Islet of Langerhans (tissue), 1 donor: Measurements from ENCODE around the gene ARRB1.
"Not testable (repeated sequence)": the region's sequence is repeated elsewhere in the genome, so short reads cannot be mapped to it uniquely, and the experiment has no call there.

ENCODE experiments used
- FAIRE-seq: peaks from one replicate; lab custom pipeline; 2011; peaks lifted over from hg19 to GRCh38; lab: Jason Lieb, UNC

Gene ARRB1

GRCh38 chr11:75351541-75351790, at the start of gene ARRB1:
Gene ARRB1, minus strand, starts transcription at chr11:75351661. Its CDS starts 54 bp downstream, at chr11:75351607.
- no peak for FAIRE-seq

DNA sequence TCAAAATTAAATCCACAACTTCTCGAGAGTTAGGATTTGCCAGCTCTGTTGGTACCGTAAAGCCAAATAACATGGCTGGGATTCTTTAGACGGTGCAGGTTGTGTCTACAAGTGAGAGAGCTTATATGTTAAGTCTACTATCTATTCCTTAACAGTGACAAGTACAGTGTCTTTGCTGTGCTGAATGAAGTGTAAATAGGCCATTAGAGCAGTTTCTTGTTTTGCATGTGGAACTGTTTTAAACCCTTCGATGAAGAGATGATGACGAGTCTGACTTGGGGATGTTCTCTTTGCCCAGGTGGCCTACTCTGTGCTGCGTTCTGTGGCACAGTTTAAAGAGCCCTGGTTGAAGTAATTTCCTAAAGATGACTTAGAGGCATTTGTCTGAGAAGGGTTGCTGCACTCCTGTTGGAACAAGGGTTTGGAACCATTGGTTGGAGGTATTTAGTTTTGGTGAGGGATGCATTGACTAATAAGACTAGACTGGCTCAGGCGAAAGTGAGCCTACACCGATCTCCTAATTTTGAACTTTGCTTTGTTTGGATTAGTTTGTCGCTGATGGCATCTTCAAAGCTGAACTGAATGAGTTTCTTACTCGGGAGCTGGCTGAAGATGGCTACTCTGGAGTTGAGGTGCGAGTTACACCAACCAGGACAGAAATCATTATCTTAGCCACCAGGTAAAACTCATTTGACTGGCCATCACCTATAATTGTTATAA, 48.8 kb upstream of the ARRB1 start:
- FAIRE-seq = no peak

DNA sequence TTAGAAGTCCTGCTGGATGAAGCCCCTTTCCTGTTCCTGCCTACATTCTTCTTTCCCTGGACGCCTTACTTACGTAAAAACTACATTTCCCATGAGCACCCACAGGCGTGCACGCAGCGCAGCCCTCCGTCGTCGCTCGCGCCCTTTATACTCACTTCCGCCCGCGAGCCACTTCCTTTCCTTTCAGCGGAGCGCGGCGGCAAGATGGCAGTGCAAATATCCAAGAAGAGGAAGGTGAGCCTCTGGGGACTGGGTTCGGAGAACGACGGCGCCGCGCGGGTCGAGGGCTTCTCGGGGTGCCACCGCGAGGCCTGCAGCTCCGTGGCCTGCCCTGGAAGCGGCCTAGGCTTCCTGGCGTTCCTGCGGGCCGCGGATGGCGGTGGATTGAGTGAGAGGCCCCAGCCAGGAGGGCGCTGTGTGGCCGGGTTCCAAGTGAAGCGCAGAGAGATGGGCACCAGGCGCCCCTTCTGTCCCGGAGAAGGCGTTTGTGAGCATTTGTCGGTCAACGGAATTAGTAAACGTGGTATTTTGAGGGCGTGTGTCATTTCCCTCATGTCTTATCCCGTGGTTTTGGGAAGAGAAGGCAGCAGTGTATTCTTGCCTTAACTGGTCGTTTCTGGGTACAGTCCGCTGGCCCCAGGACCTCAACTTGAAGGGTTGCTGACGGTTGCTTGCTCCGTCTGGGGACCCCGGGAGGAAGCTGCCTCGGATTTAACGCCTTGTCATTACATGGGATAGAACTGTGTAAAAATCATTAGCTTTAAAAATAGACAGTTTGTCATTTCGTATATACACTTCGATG, 48.1 kb upstream of the ARRB1 start, which contains the start of gene RPS3:
Gene RPS3, plus strand, starts transcription at position 175 of the 802 bp plus-strand sequence. Its CDS starts 30 bp downstream, at position 205.
- FAIRE-seq = no peak

DNA sequence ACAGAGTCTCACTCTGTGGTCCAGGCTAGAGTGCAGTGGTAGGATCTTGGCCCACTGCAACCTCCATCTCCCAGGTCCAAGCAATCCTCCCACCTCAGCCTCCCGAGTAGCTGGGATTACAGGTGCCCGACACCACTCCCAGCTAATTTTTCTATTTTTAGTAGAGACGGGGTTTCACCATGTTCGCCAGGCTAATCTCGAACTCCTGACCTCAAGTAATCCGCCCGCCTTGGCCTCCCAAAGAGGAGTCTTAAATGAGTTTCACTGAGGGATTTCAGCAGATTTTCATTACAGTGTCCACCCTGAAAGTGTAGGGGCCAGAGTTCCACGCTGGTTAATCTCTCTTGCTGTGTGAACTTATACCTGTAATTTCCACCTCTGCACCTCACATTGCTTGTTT, 47.4 kb upstream of the ARRB1 start:
- FAIRE-seq = no peak

GRCh38 chr11:75394085-75394840, 42.8 kb upstream of the ARRB1 start:
- FAIRE-seq = no peak

GRCh38 chr11:75389925-75390324, 38.5 kb upstream of the ARRB1 start:
- FAIRE-seq = no peak

- FAIRE-seq = no peak
These were observed 37.8 kb upstream of the ARRB1 start for GRCh38 chr11:75389276-75389605.

DNA sequence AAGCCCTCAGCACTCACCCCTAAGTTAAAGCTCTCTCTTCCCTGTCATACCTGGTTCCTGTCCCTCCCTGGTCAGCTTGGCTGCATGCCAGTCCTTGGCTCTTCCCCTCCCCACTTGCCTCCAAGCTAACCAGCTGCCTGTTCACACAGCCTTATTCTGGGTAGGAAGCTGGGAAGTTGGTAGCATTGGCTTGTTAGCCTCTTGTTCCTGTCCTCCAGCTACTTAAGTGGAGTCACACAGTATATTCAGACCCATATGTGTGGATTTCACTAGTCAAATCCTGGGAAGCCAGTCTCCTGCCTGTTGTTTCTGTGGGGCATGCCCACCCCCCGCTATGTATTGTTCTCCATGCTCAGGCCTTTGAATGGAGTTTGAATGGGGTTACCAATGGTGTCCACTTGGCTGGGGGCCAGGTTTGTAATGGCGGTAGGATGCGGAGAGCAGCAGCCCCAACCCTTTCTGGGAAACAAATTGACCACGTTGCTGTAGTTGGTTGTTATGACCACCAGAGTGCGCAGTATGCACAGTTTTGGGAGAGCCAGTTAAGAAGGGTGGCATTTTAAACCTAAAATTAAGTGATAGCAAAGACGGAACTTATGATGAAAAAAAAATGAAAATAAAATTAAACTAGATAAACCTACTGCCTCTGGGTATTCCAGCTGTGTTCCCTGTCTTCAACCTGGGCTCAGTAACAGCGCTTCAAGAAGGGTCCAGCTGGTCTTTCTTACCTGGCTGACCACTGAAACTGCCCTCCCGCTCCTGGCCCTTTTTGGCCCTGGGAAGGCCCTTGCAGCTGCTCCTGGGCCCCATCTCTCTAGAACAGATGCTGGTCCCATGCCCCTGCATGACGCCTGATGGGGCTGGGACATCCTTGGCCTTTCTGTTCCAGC, 37.2 kb upstream of the ARRB1 start:
- FAIRE-seq = no peak

DNA sequence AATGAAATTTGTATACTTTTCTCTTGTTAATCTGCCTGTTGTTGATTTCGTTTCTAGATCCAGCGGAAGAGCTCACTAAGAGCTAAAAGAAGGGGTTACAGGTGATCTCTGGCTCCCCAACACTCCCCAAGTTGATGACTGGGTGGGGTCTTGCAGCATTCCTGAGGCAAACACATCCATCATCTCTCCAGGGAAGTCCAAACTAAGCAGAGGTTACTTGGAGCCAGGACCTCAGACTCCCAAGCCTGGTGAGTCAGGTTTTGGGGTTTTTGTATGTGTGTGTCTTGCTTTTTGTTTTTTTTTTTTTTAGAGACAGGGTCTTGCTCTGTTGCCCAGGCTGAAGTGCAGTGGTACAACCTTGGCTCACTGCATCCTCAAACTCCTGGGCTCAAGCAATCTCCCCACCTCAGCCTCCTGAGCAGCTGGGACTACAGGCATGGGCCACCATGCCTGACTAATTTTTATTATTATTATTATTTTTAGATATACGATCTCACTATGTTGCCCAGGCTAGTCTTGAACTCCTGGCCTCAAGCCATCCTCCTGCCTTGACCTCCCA, 36.4 kb upstream of the ARRB1 start:
- no peak for FAIRE-seq

DNA sequence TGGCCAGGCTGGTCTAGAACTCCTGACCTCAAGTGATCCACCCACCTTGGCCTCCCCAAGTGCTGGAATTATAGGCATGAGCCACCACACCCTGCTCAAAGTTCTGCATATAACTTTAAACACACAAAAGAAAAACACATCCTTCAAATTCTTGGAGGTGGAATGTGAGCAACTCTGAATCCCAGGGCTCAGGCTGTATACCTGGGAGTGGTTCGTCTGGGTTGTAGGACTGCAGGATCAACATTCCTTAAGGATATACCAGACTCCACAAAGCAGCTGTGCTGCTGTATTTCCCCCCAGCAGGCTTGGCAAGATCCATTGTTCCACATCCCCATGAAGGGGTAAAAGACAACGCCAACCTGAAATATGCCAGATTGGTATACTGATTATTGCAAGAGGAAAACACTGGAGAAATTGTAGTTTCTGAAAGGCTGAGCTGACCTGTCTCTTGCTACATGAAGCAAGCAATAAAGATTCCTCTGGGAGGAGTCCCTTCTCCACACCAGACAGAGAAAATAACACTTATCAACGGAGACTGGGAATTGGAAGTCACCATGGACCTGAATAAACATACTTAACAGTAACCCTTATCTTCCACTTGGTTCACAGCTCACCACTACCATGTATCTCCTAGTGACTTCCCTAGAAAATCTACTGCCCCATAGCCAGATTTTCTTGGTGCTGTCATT, 35.6 kb upstream of the ARRB1 start:
- FAIRE-seq = no peak

DNA sequence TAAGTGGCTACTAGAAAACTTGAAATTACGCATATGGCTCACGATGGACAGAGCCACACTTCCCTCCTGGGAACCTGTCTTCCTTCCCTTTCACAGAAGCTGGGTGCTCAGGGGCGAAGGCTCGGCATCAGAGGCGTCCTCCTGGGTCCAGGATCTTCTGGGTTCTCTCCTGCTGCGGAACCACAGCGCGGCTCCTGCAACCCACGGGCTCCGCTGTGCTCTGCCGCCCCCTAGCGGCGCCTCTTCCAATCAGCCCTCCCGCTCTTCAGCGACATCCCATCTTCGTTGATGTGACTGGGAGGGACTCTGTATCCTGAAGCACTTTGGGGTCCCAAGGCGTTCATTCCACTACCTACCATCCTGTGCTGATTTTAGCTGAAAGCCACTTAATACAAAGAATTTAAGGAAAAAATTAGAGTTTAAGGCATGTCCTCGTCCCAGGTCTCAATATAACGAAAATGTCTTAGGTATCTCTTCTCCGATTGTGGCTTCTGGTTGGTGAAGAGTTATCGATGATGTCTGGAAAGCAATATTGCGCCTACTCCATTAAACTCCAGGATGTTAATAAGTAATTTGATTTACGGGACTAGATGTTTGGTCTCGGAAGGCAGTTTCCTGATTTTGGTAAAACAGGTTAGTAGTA, 33.1 kb upstream of the ARRB1 start:
- FAIRE-seq = no peak

- FAIRE-seq = no peak
These were observed 31.8 kb upstream of the ARRB1 start for GRCh38 chr11:75383246-75383645.

GRCh38 chr11:75380716-75381420, 29.4 kb upstream of the ARRB1 start:
- no peak for FAIRE-seq

- FAIRE-seq = no peak
These were observed 28.8 kb upstream of the ARRB1 start for GRCh38 chr11:75380245-75380644.

DNA sequence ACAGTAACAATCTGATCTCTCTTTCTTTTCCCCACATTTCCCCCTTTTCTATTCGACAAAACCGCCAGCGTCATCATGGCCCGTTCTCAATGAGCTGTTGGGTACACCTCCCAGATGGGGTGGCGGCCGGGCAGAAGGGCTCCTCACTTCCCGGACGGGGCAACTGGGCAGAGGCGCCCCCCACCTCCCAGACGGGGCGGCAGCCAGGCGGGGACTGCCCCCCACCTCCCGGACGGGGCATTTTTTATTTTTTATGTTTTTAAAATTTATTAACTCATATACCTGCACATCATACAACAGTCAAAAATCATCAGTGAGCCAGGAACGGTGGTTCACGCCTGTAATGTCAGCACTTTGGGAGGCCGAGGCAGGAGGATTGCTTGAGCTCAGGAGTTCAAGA, 27.3 kb upstream of the ARRB1 start:
- FAIRE-seq = not testable (repeated sequence)

- FAIRE-seq = no peak
These were observed 24.7 kb upstream of the ARRB1 start for GRCh38 chr11:75376175-75376574.

DNA sequence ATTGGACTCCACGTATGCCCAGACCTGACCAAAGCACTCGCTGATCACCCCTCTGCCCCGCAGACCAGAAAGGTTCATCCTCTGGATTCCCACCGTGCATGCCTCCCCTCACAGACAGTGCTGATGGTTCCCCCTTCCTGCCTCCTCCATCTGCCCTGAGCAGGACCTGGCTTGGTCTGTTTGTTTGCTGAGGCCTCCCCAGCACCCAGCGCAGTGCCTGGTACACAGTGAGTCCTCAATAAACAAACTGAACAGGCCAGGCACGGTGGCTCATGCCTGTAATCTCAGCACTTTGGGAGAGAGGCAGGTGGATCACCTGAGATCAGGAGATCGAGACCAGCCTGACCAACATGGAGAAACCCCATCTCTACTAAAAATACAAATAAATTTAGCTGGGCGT, 24.2 kb upstream of the ARRB1 start:
- no peak for FAIRE-seq

DNA sequence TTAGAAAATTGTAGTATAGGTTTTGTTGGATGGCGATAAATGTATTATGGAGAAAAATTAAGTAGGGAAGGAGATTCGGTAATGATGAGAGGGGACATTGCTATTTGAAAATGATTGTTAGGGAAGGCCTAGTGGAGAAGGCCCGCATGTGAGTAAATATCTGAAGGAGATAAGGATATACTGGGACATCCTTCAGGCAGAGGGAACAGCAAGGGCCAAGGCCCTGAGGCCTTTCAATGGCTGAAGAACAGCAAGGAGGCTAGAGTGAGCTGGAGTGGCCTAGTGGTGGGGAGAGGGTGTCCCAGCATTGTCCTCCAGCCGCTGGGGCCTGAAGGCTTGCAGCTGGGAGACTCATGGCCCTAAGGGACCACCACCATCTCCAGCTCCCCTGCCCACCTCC, 23.2 kb upstream of the ARRB1 start:
- FAIRE-seq = no peak

DNA sequence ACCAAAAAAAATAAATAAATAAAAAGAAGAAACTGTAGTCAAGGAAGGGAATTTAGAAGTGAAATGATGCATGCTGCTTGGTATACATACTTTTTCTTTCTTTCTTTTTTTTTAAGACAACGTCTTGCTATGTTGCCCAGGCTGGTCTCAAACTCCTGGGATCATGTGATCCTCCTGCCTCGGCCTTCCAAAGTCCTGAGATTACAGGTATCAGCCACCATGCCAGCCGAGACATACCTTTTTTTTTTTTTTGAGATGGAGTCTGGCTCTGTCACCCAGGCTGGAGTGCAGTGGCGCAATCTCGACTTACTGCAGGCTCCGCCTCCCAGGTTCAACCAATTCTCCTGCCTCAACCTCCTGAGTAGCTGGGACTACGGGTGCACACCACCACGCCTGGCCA, 21.7 kb upstream of the ARRB1 start:
- no peak for FAIRE-seq
